ENCODE results near the gene PVR.

Gene PVR

GRCh38 chr19:44641501-44642265, 2.0 kb upstream of the PVR start:
- DNase-seq (ENCODE audit: low read depth in 1 of 2, low spot score in 1 of 2): no peak
- no peak for TF ChIP-seq JUND (IDR thresholded peaks at IDR 0.05; ENCODE audit: low read depth)
- in situ Hi-C loops (cut with HindIII; ENCODE audit: low pct_unique_long_range_greater_than_20kb, low sequenced_read_pairs): no loop called here

GRCh38 chr19:44642377-44642776, 1.3 kb upstream of the PVR start:
- no peak for DNase-seq (ENCODE audit: low read depth in 1 of 2, low spot score in 1 of 2)
- no peak for TF ChIP-seq JUND (IDR thresholded peaks at IDR 0.05; ENCODE audit: low read depth)
- in situ Hi-C loops (cut with HindIII; ENCODE audit: low pct_unique_long_range_greater_than_20kb, low sequenced_read_pairs): no loop called here

- TF ChIP-seq JUND (IDR thresholded peaks at IDR 0.05; ENCODE audit: low read depth): no peak
- in situ Hi-C loops (cut with HindIII; ENCODE audit: low pct_unique_long_range_greater_than_20kb, low sequenced_read_pairs): no loop called here
- DNase-seq (ENCODE audit: low read depth in 1 of 2, low spot score in 1 of 2): peak in 1 of 2 experiments; percentile 26
Measured at GRCh38 chr19:44644402-44645016, 799 bp downstream of the PVR start.

- in situ Hi-C loops (cut with HindIII; ENCODE audit: low pct_unique_long_range_greater_than_20kb, low sequenced_read_pairs): no loop called here
- TF ChIP-seq JUND (IDR thresholded peaks at IDR 0.05; ENCODE audit: low read depth): no peak
- no peak for DNase-seq (ENCODE audit: low read depth in 1 of 2, low spot score in 1 of 2)
Measured at GRCh38 chr19:44645407-44646048, 1.8 kb downstream of the PVR start.

GRCh38 chr19:44646049-44646416, 2.3 kb downstream of the PVR start:
- no peak for DNase-seq (ENCODE audit: low read depth in 1 of 2, low spot score in 1 of 2)
- TF ChIP-seq JUND (IDR thresholded peaks at IDR 0.05; ENCODE audit: low read depth): no peak
- in situ Hi-C loops (cut with HindIII; ENCODE audit: low pct_unique_long_range_greater_than_20kb, low sequenced_read_pairs): no loop called here

GRCh38 chr19:44647144-44647543, 3.4 kb downstream of the PVR start:
- in situ Hi-C loops (cut with HindIII; ENCODE audit: low pct_unique_long_range_greater_than_20kb, low sequenced_read_pairs): no loop called here
- TF ChIP-seq JUND (IDR thresholded peaks at IDR 0.05; ENCODE audit: low read depth): no peak
- no peak for DNase-seq (ENCODE audit: low read depth in 1 of 2, low spot score in 1 of 2)

- peak in 1 of 2 experiments; percentile 47 for DNase-seq (ENCODE audit: low read depth in 1 of 2, low spot score in 1 of 2)
- no peak for TF ChIP-seq JUND (IDR thresholded peaks at IDR 0.05; ENCODE audit: low read depth)
- in situ Hi-C loops (cut with HindIII; ENCODE audit: low pct_unique_long_range_greater_than_20kb, low sequenced_read_pairs): no loop called here
Measured at GRCh38 chr19:44648631-44649251, 5.0 kb downstream of the PVR start.

GRCh38 chr19:44649578-44650145, 6.0 kb downstream of the PVR start:
- in situ Hi-C loops (cut with HindIII; ENCODE audit: low pct_unique_long_range_greater_than_20kb, low sequenced_read_pairs): no loop called here
- no peak for TF ChIP-seq JUND (IDR thresholded peaks at IDR 0.05; ENCODE audit: low read depth)
- DNase-seq (ENCODE audit: low read depth in 1 of 2, low spot score in 1 of 2): no peak

GRCh38 chr19:44653343-44653742, 9.6 kb downstream of the PVR start:
- in situ Hi-C loops (cut with HindIII; ENCODE audit: low pct_unique_long_range_greater_than_20kb, low sequenced_read_pairs): no loop called here
- DNase-seq (ENCODE audit: low read depth in 1 of 2, low spot score in 1 of 2): no peak
- no peak for TF ChIP-seq JUND (IDR thresholded peaks at IDR 0.05; ENCODE audit: low read depth)

- DNase-seq (ENCODE audit: low read depth in 1 of 2, low spot score in 1 of 2): peak; percentile 54 to 70
Measured at GRCh38 chr19:44653977-44654774, 10.5 kb downstream of the PVR start.

GRCh38 chr19:44657211-44657921, 13.7 kb downstream of the PVR start:
- in situ Hi-C loops (cut with HindIII; ENCODE audit: low pct_unique_long_range_greater_than_20kb, low sequenced_read_pairs): no loop called here
- TF ChIP-seq JUND (IDR thresholded peaks at IDR 0.05; ENCODE audit: low read depth): no peak
- DNase-seq (ENCODE audit: low read depth in 1 of 2, low spot score in 1 of 2): peak in 1 of 2 experiments; percentile 58

More at GRCh38 chr19:44653977-44654774, 10.5 kb downstream of the PVR start:
- in situ Hi-C loops (cut with HindIII; ENCODE audit: low pct_unique_long_range_greater_than_20kb, low sequenced_read_pairs): no loop called here
- no peak for TF ChIP-seq JUND (IDR thresholded peaks at IDR 0.05; ENCODE audit: low read depth)

Data from T47D (cell line).